IMR-90 (cell line): ENCODE data around the gene EGFL8. TPM values are rescaled to one million over a fixed set of nuclear protein-coding genes. Genes with fewer than 3 reads are reported as not detected.

ENCODE experiments used
- ATAC-seq: fragments of 200-7000 bp; cut with Tn5 transposase; 2 replicates; pipeline ENCODE4 v1.9.1; 2020; ENCODE audit warnings: low read depth, mild to moderate bottlenecking, moderate library complexity
- BruUV-seq: library from RNA; stranded (reverse); fragments of 400-500 nt; replicated peaks from 2 replicates; lab custom pipeline; 2021; lab: Mats Ljungman, UMichigan
- CTCF ChIA-PET: fragments of 300-600 bp; formaldehyde crosslinking; extraction: SDS; loops from one replicate; lab custom pipeline; 2021; ENCODE audit warnings: antibody characterized with exemption; lab: Yijun Ruan, JAX
- POLR2A ChIA-PET: fragments of 300-600 bp; sonication (Branson Sonifier 250); formaldehyde crosslinking; loops from one replicate; lab custom pipeline; 2022; ENCODE audit warnings: antibody characterized with exemption; ENCODE audit not compliant: unreplicated experiment; lab: Charles Lee
- DNase-seq: peaks from one replicate; pipeline ENCODE4 v3.0.0; 2013
- H2AFZ ChIP-seq: replicated peaks from 2 replicates; pipeline ENCODE3; 2013; ENCODE audit warnings: low read length, mild to moderate bottlenecking; ENCODE audit not compliant: poor library complexity
- H2AK5ac ChIP-seq: 2 replicates; pipeline ENCODE4 v1.6.1; 2013; ENCODE audit warnings: low read depth, low read length, inconsistent platforms
- H2AK9ac ChIP-seq: replicated peaks from 2 replicates; pipeline ENCODE3; 2013; ENCODE audit warnings: mild to moderate bottlenecking, low read depth, low read length, moderate library complexity; ENCODE audit not compliant: poor library complexity
- H2BK120ac ChIP-seq: 2 replicates; pipeline ENCODE4 v1.6.1; 2013; ENCODE audit warnings: low read depth, low read length, inconsistent platforms
- H2BK15ac ChIP-seq: 3 replicates; pipeline ENCODE4 v1.6.1; 2013; ENCODE audit warnings: low read depth, low read length, inconsistent platforms
- H2BK20ac ChIP-seq: 2 replicates; pipeline ENCODE4 v1.6.1; 2013; ENCODE audit warnings: low read depth, mild to moderate bottlenecking, inconsistent platforms, low read length, moderate library complexity
- H2BK5ac ChIP-seq: 2 replicates; pipeline ENCODE4 v1.6.1; 2013; ENCODE audit warnings: mild to moderate bottlenecking, low read depth, low read length, inconsistent platforms; ENCODE audit not compliant: poor library complexity, severe bottlenecking
- H3K14ac ChIP-seq: replicated peaks from 2 replicates; pipeline ENCODE4 v1.6.1; 2013; ENCODE audit warnings: low read depth, low read length, inconsistent platforms
- H3K18ac ChIP-seq: 2 replicates; pipeline ENCODE4 v1.6.1; 2013; ENCODE audit warnings: low read depth, low read length, control low read depth
- H3K23ac ChIP-seq: 2 replicates; pipeline ENCODE4 v1.6.1; 2013; ENCODE audit warnings: low read depth, low read length, inconsistent platforms
- H3K27ac ChIP-seq: 2 replicates; pipeline ENCODE4 v1.5.1; 2013; ENCODE audit warnings: mild to moderate bottlenecking, control low read depth, low read length; ENCODE audit not compliant: insufficient read depth
- H3K27me3 ChIP-seq: 2 replicates; pipeline ENCODE4 v1.6.1; 2013; ENCODE audit warnings: low read length; ENCODE audit not compliant: control insufficient read depth, insufficient read depth
- H3K36me3 ChIP-seq: 2 replicates; pipeline ENCODE4 v1.6.1; 2013; ENCODE audit warnings: low read length, mixed read lengths; ENCODE audit not compliant: control insufficient read depth, insufficient read depth
- H3K4ac ChIP-seq: 2 replicates; pipeline ENCODE4 v1.6.1; 2013; ENCODE audit warnings: low read depth, low read length, inconsistent platforms
- H3K4me1 ChIP-seq: 2 replicates; pipeline ENCODE4 v1.6.1; 2013; ENCODE audit warnings: low read length, mixed read lengths; ENCODE audit not compliant: control insufficient read depth, insufficient read depth
- H3K4me2 ChIP-seq: 2 replicates; pipeline ENCODE4 v1.6.1; 2013; ENCODE audit warnings: low read depth, mild to moderate bottlenecking, control low read depth, low read length, moderate library complexity
- H3K4me3 ChIP-seq: 2 replicates; pipeline ENCODE4 v1.5.1; 2013; ENCODE audit warnings: low read depth, mild to moderate bottlenecking, control low read depth, low read length, moderate library complexity; ENCODE audit not compliant: insufficient read depth
- H3K56ac ChIP-seq: 2 replicates; pipeline ENCODE4 v1.6.1; 2013; ENCODE audit warnings: low read length, inconsistent platforms; ENCODE audit not compliant: insufficient read depth; ENCODE audit errors: extremely low read depth
- H3K79me1 ChIP-seq, 2 experiments: 2 replicates each; pipeline ENCODE4 v1.6.1; 2013; ENCODE audit warnings: low read length in 2 of 2, inconsistent platforms in 1 of 2, low read depth in 1 of 2
- H3K9ac ChIP-seq: 2 replicates; pipeline ENCODE4 v1.6.1; 2013; ENCODE audit warnings: low read depth, low read length, control low read depth
- H3K9me1 ChIP-seq: 2 replicates; pipeline ENCODE4 v1.6.1; 2013; ENCODE audit warnings: low read length, inconsistent platforms; ENCODE audit not compliant: insufficient read depth
- H3K9me3 ChIP-seq: 2 replicates; pipeline ENCODE4 v1.6.1; 2013; ENCODE audit warnings: low read length; ENCODE audit not compliant: control insufficient read depth, insufficient read depth
- H4K20me1 ChIP-seq: 2 replicates; pipeline ENCODE4 v1.6.1; 2013; ENCODE audit warnings: low read length, inconsistent platforms; ENCODE audit not compliant: insufficient read depth
- H4K5ac ChIP-seq: 2 replicates; pipeline ENCODE4 v1.6.1; 2013; ENCODE audit warnings: mild to moderate bottlenecking, low read depth, low read length, control low read depth
- H4K8ac ChIP-seq, 2 experiments: 2 replicates each; pipeline ENCODE4 v1.6.1; 2013; ENCODE audit warnings: low read depth in 2 of 2, low read length in 2 of 2, control low read depth in 1 of 2, inconsistent platforms in 1 of 2
- H4K91ac ChIP-seq: 2 replicates; pipeline ENCODE4 v1.6.1; 2013; ENCODE audit warnings: low read depth, low read length, inconsistent platforms; ENCODE audit not compliant: insufficient read depth
- BHLHE40 ChIP-seq: fragments of 150-350 bp; IDR thresholded peaks from 2 replicates; pipeline ENCODE4 v1.6.1; 2016; ENCODE audit warnings: mild to moderate bottlenecking, low read depth, low read length
- CEBPB ChIP-seq: IDR thresholded peaks from 2 replicates; pipeline ENCODE4 v1.6.1; 2012; ENCODE audit warnings: low read depth, low read length, improper control_type of control experiment
- CHD1 ChIP-seq: IDR thresholded peaks from 2 replicates; pipeline ENCODE4 v1.6.1; 2012; ENCODE audit warnings: low read depth, low read length, improper control_type of control experiment
- ELK1 ChIP-seq: fragments of 150-350 bp; IDR thresholded peaks from 2 replicates; pipeline ENCODE4 v1.6.1; 2016; ENCODE audit warnings: low read depth, mild to moderate bottlenecking, low read length, moderate library complexity, borderline replicate concordance
- FOS ChIP-seq: fragments of 150-350 bp; IDR thresholded peaks from 2 replicates; pipeline ENCODE4 v1.6.1; 2016; ENCODE audit warnings: low read depth, low read length
- MAZ ChIP-seq: IDR thresholded peaks from 2 replicates; pipeline ENCODE4 v1.6.1; 2012; ENCODE audit warnings: low read depth, mild to moderate bottlenecking, low read length, improper control_type of control experiment, moderate library complexity, borderline replicate concordance
- MXI1 ChIP-seq: IDR thresholded peaks from 2 replicates; pipeline ENCODE4 v1.6.1; 2012; ENCODE audit warnings: low read depth, mild to moderate bottlenecking, low read length, moderate library complexity, borderline replicate concordance
- NFE2L2 ChIP-seq: fragments of 150-350 bp; IDR thresholded peaks from 2 replicates; pipeline ENCODE4 v1.6.1; 2016; ENCODE audit warnings: low read depth, mild to moderate bottlenecking, low read length
- RCOR1 ChIP-seq: IDR thresholded peaks from 2 replicates; pipeline ENCODE4 v1.6.1; 2012; ENCODE audit warnings: mild to moderate bottlenecking, low read length, improper control_type of control experiment; ENCODE audit not compliant: insufficient replicate concordance
- RFX5 ChIP-seq: IDR thresholded peaks from 2 replicates; pipeline ENCODE4 v1.8.0; 2012; ENCODE audit warnings: low read depth, mild to moderate bottlenecking, low read length, moderate library complexity
- WGBS, 2 experiments: methylation state at CpG; one replicate each; pipeline versions ENCODE4 v1.1.5 to v1.1.7; 2013; ENCODE audit warnings: missing lambda C conversion rate in 2 of 2; ENCODE audit not compliant: insufficient read length in 1 of 2; ENCODE audit errors: extremely low coverage in 2 of 2; 5-methylcytosine and 5-hydroxymethylcytosine counted together
- dilution Hi-C: fragments of 300-500 bp; cut with HindIII; formaldehyde crosslinking; loops from one replicate; pipeline ENCODE4 v1.14.3; 2018; ENCODE audit warnings: low sequenced_read_pairs; ENCODE audit not compliant: unreplicated experiment
- in situ Hi-C: fragments of 300-500 bp; cut with MboI; formaldehyde crosslinking; loops from 3 replicates; pipeline ENCODE4 v1.14.3; 2019; ENCODE audit warnings: low sequenced_read_pairs, inconsistent platforms, mixed read lengths
- intact Hi-C: fragments of 100-400 bp; cut with micrococcal nuclease; formaldehyde crosslinking; loops from 2 replicates; pipeline ENCODE4 v1.10.0; 2022
- polyA plus RNA-seq, 3 experiments: library from polyadenylated mRNA; depleted of rRNA; stranded (reverse); fragments of >200 nt; gene quantifications; 2 replicates each; pipeline ENCODE4 v1.2.3, GENCODE V29; 2012; ENCODE audit warnings: low replicate concordance in 1 of 3
- total RNA-seq: library from RNA; depleted of rRNA; stranded (reverse); fragments of >200 nt; gene quantifications from 2 replicates; pipeline ENCODE4 v1.2.3, GENCODE V29; 2012

Gene EGFL8
- total and polyA plus RNA-seq, 2 of the 4 experiments (the other 2 are of a cell fraction) = 0.18 to 4.7 TPM

- peaks cover 23% of the 10 kb centered on the region for H3K27me3 ChIP-seq
- no peak overlapping the region for H3K23ac ChIP-seq
- no peak overlapping the region for H3K14ac ChIP-seq
- DNase-seq (no peak), ATAC-seq (no peak)
- H2BK20ac ChIP-seq = no peak overlapping the region
- intact Hi-C loops = no loop called here
- BruUV-seq = no TSS peak
- H3K4ac ChIP-seq = no peak overlapping the region
- ChIA-PET CTCF (no interaction called here), POLR2A (no interaction called here)
- H4K8ac ChIP-seq = no peak overlapping the region
- no peaks in the 10 kb centered on the region for H3K9me1 ChIP-seq
- TF ChIP-seq NFE2L2 (no peak), MAZ (no peak), RCOR1 (no peak), RFX5 (no peak), ELK1 (no peak), BHLHE40 (no peak), CEBPB (no peak), FOS (no peak), CHD1 (no peak), MXI1 (no peak)
- H4K20me1 ChIP-seq = no peaks in the 10 kb centered on the region
- in situ Hi-C loops = no loop called here
- H4K91ac ChIP-seq = no peak overlapping the region
- no peak overlapping the region for H3K9ac ChIP-seq
- H2BK5ac ChIP-seq = no peak overlapping the region
- WGBS, 2 experiments = 100% methylated on average over 2 of the region's 6 CpGs; no CpG with 5 or more reads in 1 of the 2 experiments
- no peaks in the 10 kb centered on the region for H3K9me3 ChIP-seq
- H2BK15ac ChIP-seq = no peak overlapping the region
- H2BK120ac ChIP-seq = no peak overlapping the region
- no peak overlapping the region for H3K18ac ChIP-seq
- no peaks in the 10 kb centered on the region for H3K4me1 ChIP-seq
- no peak overlapping the region for H3K4me2 ChIP-seq
- no peak overlapping the region for H2AFZ ChIP-seq
- H3K27ac ChIP-seq = no peak overlapping the region
- dilution Hi-C loops = no loop called here
- no peak overlapping the region for H2AK9ac ChIP-seq
- no peak overlapping the region for H3K4me3 ChIP-seq
- H3K79me1 ChIP-seq = no peaks in the 10 kb centered on the region
- H3K36me3 ChIP-seq = no peaks in the 10 kb centered on the region
- H4K5ac ChIP-seq = no peak overlapping the region
- no peak overlapping the region for H3K56ac ChIP-seq
- H2AK5ac ChIP-seq = no peak overlapping the region
These were observed 49.3 kb downstream of the EGFL8 start for GRCh38 chr6:32213649-32214048.
